ENCODE data around the gene TTC3. TPM values are rescaled to one million over a fixed set of nuclear protein-coding genes. Genes with fewer than 3 reads are reported as not detected.

The TTC3 gene
- total RNA-seq, 3 donors from 2014 or later (not counting 1 experiment from before 2014, with no cell fraction given), result 83.1 to 97.4 (median 88.3) TPM

- Histone ChIP-seq H3K4me1 (ENCODE audit: control insufficient read depth, insufficient read depth, low read length) (no peaks in the 10 kb centered on the region), H3K36me3 (ENCODE audit: control insufficient read depth, insufficient read depth, low read length) (no peaks in the 10 kb centered on the region), H3K9me3 (ENCODE audit: control insufficient read depth, insufficient read depth, low read length) (no peaks in the 10 kb centered on the region), H3K27ac (ENCODE audit: low read length) (no peak overlapping the region), H3K27me3 (ENCODE audit: control insufficient read depth, insufficient read depth, low read length) (no peaks in the 10 kb centered on the region), H3K4me3 (ENCODE audit: low read length) (no peak overlapping the region)
- Mint-ChIP-seq H3K4me3 (no peak overlapping the region), H3K36me3 (no peaks in the 10 kb centered on the region), H3K9me3 (no peaks in the 10 kb centered on the region), H3K27me3 (ENCODE audit: low read depth in 2 of 2) (no peaks in the 10 kb centered on the region), H3K27ac (no peak overlapping the region), H3K4me1 (no peaks in the 10 kb centered on the region)
- DNase-seq, result no peak
- TF ChIP-seq CTCF (IDR thresholded peaks at IDR 0.05), result no peak
- 77% methylated on average over 7 of the region's 7 CpGs for WGBS (ENCODE audit: insufficient coverage)
- no peak for ATAC-seq
- intact Hi-C loops (cut with micrococcal nuclease), result no loop called here
Observed at GRCh38 chr21:37061926-37062592, 11.0 kb upstream of the TTC3 start.

GRCh38 chr21:37062593-37062935, 10.5 kb upstream of the TTC3 start:
- Histone ChIP-seq H3K27ac (ENCODE audit: low read length) (no peak overlapping the region), H3K36me3 (ENCODE audit: control insufficient read depth, insufficient read depth, low read length) (no peaks in the 10 kb centered on the region), H3K4me3 (ENCODE audit: low read length) (no peak overlapping the region), H3K27me3 (ENCODE audit: control insufficient read depth, insufficient read depth, low read length) (no peaks in the 10 kb centered on the region), H3K9me3 (ENCODE audit: control insufficient read depth, insufficient read depth, low read length) (no peaks in the 10 kb centered on the region), H3K4me1 (ENCODE audit: control insufficient read depth, insufficient read depth, low read length) (no peaks in the 10 kb centered on the region)
- intact Hi-C loops (cut with micrococcal nuclease), result no loop called here
- 97% methylated on average over 6 of the region's 6 CpGs for WGBS (ENCODE audit: insufficient coverage)
- Mint-ChIP-seq H3K9me3 (no peaks in the 10 kb centered on the region), H3K27me3 (ENCODE audit: low read depth in 2 of 2) (no peaks in the 10 kb centered on the region), H3K36me3 (no peaks in the 10 kb centered on the region), H3K4me1 (no peaks in the 10 kb centered on the region), H3K4me3 (no peak overlapping the region), H3K27ac (no peak overlapping the region)
- ATAC-seq (no peak), DNase-seq (no peak)
- no peak for TF ChIP-seq CTCF (IDR thresholded peaks at IDR 0.05)

- no peaks in the 10 kb centered on the region for H3K27me3 ChIP-seq (ENCODE audit: control insufficient read depth, insufficient read depth, low read length)
- intact Hi-C loops (cut with micrococcal nuclease), result no loop called here
- no CpG with 5 or more reads among the region's 1 CpG for WGBS (ENCODE audit: insufficient coverage)
- ATAC-seq (no peak), DNase-seq (no peak)
- no peak overlapping the region for H3K27ac ChIP-seq (ENCODE audit: low read length)
- Mint-ChIP-seq H3K4me1 (no peaks in the 10 kb centered on the region), H3K4me3 (no peak overlapping the region), H3K27ac (no peak overlapping the region), H3K27me3 (ENCODE audit: low read depth in 2 of 2) (no peaks in the 10 kb centered on the region), H3K36me3 (peaks cover 3% of the 10 kb centered on the region), H3K9me3 (no peaks in the 10 kb centered on the region)
- no peak for TF ChIP-seq CTCF (IDR thresholded peaks at IDR 0.05)
- no peaks in the 10 kb centered on the region for H3K36me3 ChIP-seq (ENCODE audit: control insufficient read depth, insufficient read depth, low read length)
- H3K9me3 ChIP-seq (ENCODE audit: control insufficient read depth, insufficient read depth, low read length), result no peaks in the 10 kb centered on the region
- H3K4me1 ChIP-seq (ENCODE audit: control insufficient read depth, insufficient read depth, low read length), result no peaks in the 10 kb centered on the region
- no peak overlapping the region for H3K4me3 ChIP-seq (ENCODE audit: low read length)
Observed at GRCh38 chr21:37063433-37063832, 9.6 kb upstream of the TTC3 start.

GRCh38 chr21:37064841-37065240, 8.2 kb upstream of the TTC3 start:
- Mint-ChIP-seq H3K9me3 (no peaks in the 10 kb centered on the region), H3K36me3 (peaks cover 11% of the 10 kb centered on the region), H3K27ac (no peak overlapping the region), H3K4me1 (peaks cover 0 to 2% of the 10 kb centered on the region in 2 donors), H3K27me3 (ENCODE audit: low read depth in 2 of 2) (no peaks in the 10 kb centered on the region), H3K4me3 (no peak overlapping the region)
- Histone ChIP-seq H3K36me3 (ENCODE audit: control insufficient read depth, insufficient read depth, low read length) (peaks cover 8% of the 10 kb centered on the region), H3K4me3 (ENCODE audit: low read length) (no peak overlapping the region), H3K27ac (ENCODE audit: low read length) (no peak overlapping the region), H3K9me3 (ENCODE audit: control insufficient read depth, insufficient read depth, low read length) (no peaks in the 10 kb centered on the region), H3K27me3 (ENCODE audit: control insufficient read depth, insufficient read depth, low read length) (no peaks in the 10 kb centered on the region), H3K4me1 (ENCODE audit: control insufficient read depth, insufficient read depth, low read length) (no peaks in the 10 kb centered on the region)
- TF ChIP-seq CTCF (IDR thresholded peaks at IDR 0.05), result no peak
- DNase-seq (no peak), ATAC-seq (no peak)
- intact Hi-C loops (cut with micrococcal nuclease), result no loop called here

All from natural killer cell (primary cell).